Stomach smooth muscle (tissue), 2 donors: ENCODE measurements around the gene TMEM212.

ENCODE experiments used
- H3K27ac ChIP-seq: one replicate; pipeline ENCODE4 v1.7.0; 2013; ENCODE audit warnings: mild to moderate bottlenecking, low read length, inconsistent platforms
- H3K27me3 ChIP-seq, 2 donors: one replicate each; pipeline ENCODE4 v1.7.0; 2013; ENCODE audit warnings: low read length in 2 of 2; ENCODE audit not compliant: insufficient read depth in 2 of 2, control insufficient read depth in 1 of 2
- H3K36me3 ChIP-seq, 2 donors: one replicate each; pipeline ENCODE4 v1.7.0; 2013; ENCODE audit warnings: low read length in 2 of 2; ENCODE audit not compliant: control insufficient read depth in 2 of 2, insufficient read depth in 2 of 2
- H3K4me1 ChIP-seq: one replicate; pipeline ENCODE4 v1.7.0; 2013; ENCODE audit warnings: low read length; ENCODE audit not compliant: control insufficient read depth, insufficient read depth
- H3K4me3 ChIP-seq, 2 donors: one replicate each; pipeline ENCODE4 v1.7.0; 2013; ENCODE audit warnings: low read length in 2 of 2
- H3K9ac ChIP-seq, 2 donors: one replicate each; pipeline ENCODE4 v1.7.0; 2013; ENCODE audit warnings: low read length in 2 of 2, mild to moderate bottlenecking in 1 of 2
- H3K9me3 ChIP-seq, 2 donors: one replicate each; pipeline ENCODE4 v1.7.0; 2013; ENCODE audit warnings: low read length in 2 of 2; ENCODE audit not compliant: control insufficient read depth in 2 of 2
- donor health status: healthy.
- donor health status: Pancreatic carcinoma.

TMEM212 gene

GRCh38 chr3:171835613-171836012, 7.5 kb upstream of the TMEM212 start:
- Histone ChIP-seq H3K27me3 (no peaks in the 10 kb centered on the region), H3K4me1 (no peaks in the 10 kb centered on the region), H3K27ac (no peak overlapping the region), H3K9me3 (no peaks in the 10 kb centered on the region), H3K9ac (no peak overlapping the region), H3K4me3 (no peak overlapping the region), H3K36me3 (no peaks in the 10 kb centered on the region)

- no peak overlapping the region for H3K9ac ChIP-seq
- H3K4me3 ChIP-seq: no peak overlapping the region
- H3K4me1 ChIP-seq: no peaks in the 10 kb centered on the region
- H3K9me3 ChIP-seq: no peaks in the 10 kb centered on the region
- H3K27ac ChIP-seq: no peak overlapping the region
- H3K27me3 ChIP-seq: no peaks in the 10 kb centered on the region
- no peaks in the 10 kb centered on the region for H3K36me3 ChIP-seq
Measured at GRCh38 chr3:171836855-171837254, 6.3 kb upstream of the TMEM212 start.

- Histone ChIP-seq H3K36me3 (no peaks in the 10 kb centered on the region), H3K27ac (peak overlapping the region; percentile 8), H3K27me3 (no peaks in the 10 kb centered on the region), H3K4me3 (no peak overlapping the region), H3K9ac (no peak overlapping the region), H3K9me3 (no peaks in the 10 kb centered on the region), H3K4me1 (no peaks in the 10 kb centered on the region)
Measured at GRCh38 chr3:171837698-171838097, 5.5 kb upstream of the TMEM212 start.

GRCh38 chr3:171838218-171838720, 4.9 kb upstream of the TMEM212 start:
- H3K4me1 ChIP-seq: no peaks in the 10 kb centered on the region
- no peaks in the 10 kb centered on the region for H3K9me3 ChIP-seq
- H3K4me3 ChIP-seq: peak overlapping the region in 1 of 2 donors; percentile 29
- peak overlapping the region; percentile 8 for H3K27ac ChIP-seq
- H3K9ac ChIP-seq: no peak overlapping the region
- H3K27me3 ChIP-seq: no peaks in the 10 kb centered on the region
- no peaks in the 10 kb centered on the region for H3K36me3 ChIP-seq

- Histone ChIP-seq H3K4me1 (no peaks in the 10 kb centered on the region), H3K27ac (no peak overlapping the region), H3K36me3 (no peaks in the 10 kb centered on the region), H3K4me3 (no peak overlapping the region), H3K27me3 (no peaks in the 10 kb centered on the region), H3K9ac (no peak overlapping the region), H3K9me3 (no peaks in the 10 kb centered on the region)
Measured at GRCh38 chr3:171839270-171839669, 3.9 kb upstream of the TMEM212 start.

- H3K9me3 ChIP-seq: no peaks in the 10 kb centered on the region
- no peaks in the 10 kb centered on the region for H3K4me1 ChIP-seq
- H3K27me3 ChIP-seq: no peaks in the 10 kb centered on the region
- no peak overlapping the region for H3K27ac ChIP-seq
- no peak overlapping the region for H3K4me3 ChIP-seq
- no peak overlapping the region for H3K9ac ChIP-seq
- H3K36me3 ChIP-seq: no peaks in the 10 kb centered on the region
Measured at GRCh38 chr3:171840445-171840810, 2.7 kb upstream of the TMEM212 start.

- H3K27me3 ChIP-seq: no peaks in the 10 kb centered on the region
- no peaks in the 10 kb centered on the region for H3K36me3 ChIP-seq
- no peak overlapping the region for H3K27ac ChIP-seq
- H3K9ac ChIP-seq: no peak overlapping the region
- no peak overlapping the region for H3K4me3 ChIP-seq
- no peaks in the 10 kb centered on the region for H3K9me3 ChIP-seq
- no peaks in the 10 kb centered on the region for H3K4me1 ChIP-seq
Measured at GRCh38 chr3:171840811-171841619, 2.1 kb upstream of the TMEM212 start.

- Histone ChIP-seq H3K36me3 (no peaks in the 10 kb centered on the region), H3K9ac (no peak overlapping the region), H3K4me3 (no peak overlapping the region), H3K27me3 (no peaks in the 10 kb centered on the region), H3K4me1 (no peaks in the 10 kb centered on the region), H3K9me3 (no peaks in the 10 kb centered on the region), H3K27ac (no peak overlapping the region)
Measured at GRCh38 chr3:171841620-171842000, 1.5 kb upstream of the TMEM212 start.

GRCh38 chr3:171844873-171845272, 1.7 kb downstream of the TMEM212 start:
- H3K27me3 ChIP-seq: no peaks in the 10 kb centered on the region
- H3K9me3 ChIP-seq: no peaks in the 10 kb centered on the region
- no peaks in the 10 kb centered on the region for H3K4me1 ChIP-seq
- H3K36me3 ChIP-seq: no peaks in the 10 kb centered on the region
- no peak overlapping the region for H3K27ac ChIP-seq
- H3K9ac ChIP-seq: no peak overlapping the region
- H3K4me3 ChIP-seq: no peak overlapping the region

GRCh38 chr3:171845481-171846284, 2.5 kb downstream of the TMEM212 start:
- no peak overlapping the region for H3K27ac ChIP-seq
- H3K4me1 ChIP-seq: no peaks in the 10 kb centered on the region
- H3K27me3 ChIP-seq: no peaks in the 10 kb centered on the region
- no peak overlapping the region for H3K9ac ChIP-seq
- H3K36me3 ChIP-seq: no peaks in the 10 kb centered on the region
- H3K9me3 ChIP-seq: no peaks in the 10 kb centered on the region
- H3K4me3 ChIP-seq: no peak overlapping the region

- Histone ChIP-seq H3K27ac (no peak overlapping the region), H3K9me3 (no peaks in the 10 kb centered on the region), H3K9ac (no peak overlapping the region), H3K36me3 (no peaks in the 10 kb centered on the region), H3K27me3 (no peaks in the 10 kb centered on the region), H3K4me1 (no peaks in the 10 kb centered on the region), H3K4me3 (no peak overlapping the region)
Measured at GRCh38 chr3:171846597-171846996, 3.4 kb downstream of the TMEM212 start.
